SK-N-MC (cell line): ENCODE measurements around the gene TUNAR.
"Not testable (repeated sequence)": the region's sequence is repeated elsewhere in the genome, so short reads cannot be mapped to it uniquely, and the experiment has no call there.

ENCODE experiments used
- DNase-seq: peaks from one replicate; pipeline ENCODE4 v3.0.0-alpha.2; 2011; ENCODE audit warnings: low read depth, low spot score
- H3K27ac ChIP-seq: fragments of 200-600 bp; sonication (generic); 2 replicates; pipeline ENCODE4 v1.5.1; 2016; ENCODE audit warnings: mixed run types
- H3K36me3 ChIP-seq: fragments of 200-600 bp; sonication (generic); 2 replicates; pipeline ENCODE4 v1.6.1; 2017; ENCODE audit warnings: antibody characterized with exemption, low read length, mixed read lengths; ENCODE audit not compliant: insufficient read depth
- H3K4me3 ChIP-seq: fragments of 200-600 bp; sonication (generic); 2 replicates; pipeline ENCODE4 v1.5.1; 2016
- H3K9ac ChIP-seq: fragments of 200-600 bp; sonication (generic); 2 replicates; pipeline ENCODE4 v1.8.0; 2017; ENCODE audit warnings: mixed run types, mixed read lengths; ENCODE audit not compliant: insufficient read length
- H3K9me3 ChIP-seq: fragments of 200-600 bp; sonication (generic); 2 replicates; pipeline ENCODE4 v1.6.1; 2017; ENCODE audit warnings: low read depth, mild to moderate bottlenecking, antibody characterized with exemption, low read length, moderate library complexity, mixed read lengths
- EZH2 ChIP-seq: fragments of 200-600 bp; sonication (generic); IDR thresholded peaks from one replicate; pipeline ENCODE4 v1.6.1; 2017; ENCODE audit warnings: antibody characterized with exemption
- FOXP2 ChIP-seq: optimal IDR thresholded peaks from 2 replicates; pipeline ENCODE3; 2011; ENCODE audit warnings: mild to moderate bottlenecking, moderate library complexity; ENCODE audit not compliant: insufficient read depth; ENCODE audit errors: extremely low read length, control extremely low read depth
- POLR2AphosphoS5 ChIP-seq: IDR thresholded peaks from 2 replicates; pipeline ENCODE4 v1.6.1; 2012; ENCODE audit warnings: mild to moderate bottlenecking, low read depth, low read length, borderline replicate concordance

TUNAR gene

DNA sequence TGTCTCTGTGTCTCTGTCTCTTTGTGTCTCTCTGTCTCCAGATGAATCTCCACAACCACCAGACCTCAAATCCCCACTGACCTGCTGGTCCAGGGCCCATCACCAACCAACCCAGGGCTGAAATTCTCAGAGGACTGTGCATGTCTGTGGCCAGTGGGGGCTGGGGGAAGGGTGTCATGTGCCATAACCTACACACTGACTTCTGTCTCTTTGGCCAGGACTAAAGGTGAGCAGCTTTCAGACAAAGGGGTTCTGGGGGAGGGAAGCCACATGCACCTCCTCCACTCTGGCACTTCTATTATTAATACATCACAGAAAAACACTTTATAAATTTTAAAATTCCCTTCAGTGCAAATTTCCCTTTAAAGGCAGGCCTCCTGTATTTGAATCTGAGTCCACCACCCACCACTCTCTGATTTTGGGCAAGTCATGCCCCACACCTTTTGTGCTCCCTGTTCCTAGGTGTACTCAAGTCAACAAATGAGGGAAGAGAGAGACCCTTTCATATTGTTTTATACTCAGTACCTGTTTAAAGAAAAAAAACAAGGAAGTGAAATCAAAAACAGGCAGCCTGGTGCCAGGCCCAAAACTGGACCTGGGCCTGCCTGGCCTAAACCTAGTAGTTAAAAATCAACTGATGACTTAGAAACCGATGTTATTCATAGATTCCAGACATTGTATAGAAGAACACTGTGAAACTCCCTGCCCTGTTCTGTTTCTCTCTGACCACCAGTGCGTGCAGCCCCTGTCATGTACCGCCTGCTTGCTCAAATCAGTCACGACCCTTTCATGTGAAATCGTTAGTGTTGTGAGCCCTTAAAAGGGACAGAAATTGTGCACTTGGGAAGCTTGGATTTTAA is 80.2 kb downstream of the TUNAR start:
- Histone ChIP-seq H3K27ac (no peak overlapping the region), H3K4me3 (no peak overlapping the region)

DNA sequence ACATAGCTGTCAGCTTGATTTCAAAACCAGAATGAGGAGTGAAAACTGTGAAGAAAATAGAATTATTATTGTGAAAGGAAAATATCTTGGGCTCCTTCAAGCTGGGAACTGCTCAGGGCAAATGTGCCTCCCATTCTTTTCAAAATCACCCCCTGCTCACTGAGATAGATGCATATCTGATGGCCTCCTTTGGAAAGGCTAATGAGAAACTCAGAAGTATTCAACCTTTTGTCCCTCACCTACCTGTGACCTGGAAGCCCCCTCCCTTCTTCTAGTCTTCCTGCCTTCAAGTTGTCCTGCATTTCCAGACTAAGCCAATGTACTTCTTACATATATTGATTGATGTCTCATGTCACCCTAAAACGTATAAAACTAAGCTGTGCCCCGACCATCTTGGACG is 81.5 kb downstream of the TUNAR start:
- Histone ChIP-seq H3K9me3 (no peaks in the 10 kb centered on the region), H3K27ac (no peak overlapping the region), H3K36me3 (no peaks in the 10 kb centered on the region), H3K9ac (no peak overlapping the region), H3K4me3 (no peak overlapping the region)
- TF ChIP-seq FOXP2 (no peak), POLR2AphosphoS5 (no peak), EZH2 (no peak)
- DNase-seq, result no peak

More for the DNA sequence above, 80.2 kb downstream of the TUNAR start:
- H3K36me3 ChIP-seq, result no peaks in the 10 kb centered on the region
- no peaks in the 10 kb centered on the region for H3K9me3 ChIP-seq
- no peak for DNase-seq
- no peak for TF ChIP-seq POLR2AphosphoS5
- no peak for TF ChIP-seq EZH2
- no peak for TF ChIP-seq FOXP2
- no peak overlapping the region for H3K9ac ChIP-seq

DNA sequence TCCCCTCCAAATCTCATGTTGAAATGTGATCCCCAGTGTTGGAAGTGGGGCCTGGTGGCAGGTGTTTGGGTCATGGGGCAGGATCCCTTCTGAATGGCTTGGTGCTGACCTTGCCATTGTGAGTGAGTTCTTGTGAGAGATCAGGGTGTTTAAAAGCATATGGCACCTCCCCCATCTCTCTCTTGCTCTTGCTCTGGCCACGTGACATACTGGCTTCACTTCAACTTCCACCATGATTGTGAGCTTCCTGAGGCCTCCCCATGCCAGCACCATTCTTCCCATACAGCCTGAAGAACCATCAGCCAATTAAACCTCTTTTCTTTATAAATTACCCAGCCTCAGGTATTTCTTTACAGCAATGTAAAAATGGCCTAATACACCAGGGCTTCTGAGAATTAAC is 82.7 kb downstream of the TUNAR start:
- H3K27ac ChIP-seq, result no peak overlapping the region
- H3K9ac ChIP-seq, result no peak overlapping the region
- DNase-seq, result no peak
- no peaks in the 10 kb centered on the region for H3K36me3 ChIP-seq
- TF ChIP-seq FOXP2, result no peak
- no peak for TF ChIP-seq POLR2AphosphoS5
- TF ChIP-seq EZH2, result no peak
- H3K9me3 ChIP-seq, result no peaks in the 10 kb centered on the region
- no peak overlapping the region for H3K4me3 ChIP-seq

DNA sequence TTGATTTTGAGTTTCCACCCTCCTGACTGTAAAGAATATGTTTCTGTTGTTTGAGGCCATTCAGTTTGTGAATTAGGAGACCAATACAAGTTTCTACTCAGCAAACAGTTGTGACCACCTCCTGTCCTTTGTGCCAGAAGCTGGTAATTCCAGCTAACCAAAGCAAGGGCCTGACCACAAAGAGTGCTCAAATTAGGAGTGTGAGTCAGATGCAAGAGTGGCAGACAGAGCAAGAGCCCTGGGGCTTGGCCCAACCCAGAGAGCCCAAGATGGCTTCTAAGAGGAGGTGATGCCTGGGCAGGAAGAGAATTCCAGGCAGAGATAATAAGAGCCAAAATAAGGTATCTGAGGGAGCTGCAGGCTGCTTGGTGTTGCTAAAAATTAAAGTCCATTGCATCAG is 84.8 kb downstream of the TUNAR start:
- H3K9me3 ChIP-seq, result no peaks in the 10 kb centered on the region
- H3K36me3 ChIP-seq, result no peaks in the 10 kb centered on the region
- no peak overlapping the region for H3K27ac ChIP-seq
- no peak overlapping the region for H3K4me3 ChIP-seq
- H3K9ac ChIP-seq, result no peak overlapping the region
- TF ChIP-seq EZH2, result no peak
- no peak for TF ChIP-seq POLR2AphosphoS5
- no peak for TF ChIP-seq FOXP2
- no peak for DNase-seq

DNA sequence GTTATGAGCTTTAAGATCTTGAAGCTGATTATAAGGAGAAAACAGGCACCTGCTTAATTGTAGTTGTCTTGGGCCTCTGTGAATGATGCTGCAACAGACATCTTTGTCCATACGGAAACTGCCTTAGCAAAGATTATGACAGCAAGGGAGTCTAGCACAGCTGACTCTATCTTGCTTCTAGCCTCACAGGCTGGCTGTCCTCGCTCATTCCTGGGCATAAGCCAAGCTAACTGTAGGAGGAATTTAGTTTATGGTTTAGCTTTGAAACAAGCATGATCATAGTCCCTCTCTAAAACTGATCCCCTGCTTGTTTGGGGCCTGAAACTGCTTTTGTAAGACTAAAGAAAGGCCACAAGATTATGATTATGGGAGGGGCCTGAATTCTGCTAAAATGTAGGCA is 88.3 kb downstream of the TUNAR start:
- DNase-seq, result no peak
- no peak overlapping the region for H3K27ac ChIP-seq
- H3K9ac ChIP-seq, result no peak overlapping the region
- no peaks in the 10 kb centered on the region for H3K9me3 ChIP-seq
- TF ChIP-seq EZH2, result no peak
- no peak for TF ChIP-seq POLR2AphosphoS5
- TF ChIP-seq FOXP2, result no peak
- no peak overlapping the region for H3K4me3 ChIP-seq
- H3K36me3 ChIP-seq, result no peaks in the 10 kb centered on the region

DNA sequence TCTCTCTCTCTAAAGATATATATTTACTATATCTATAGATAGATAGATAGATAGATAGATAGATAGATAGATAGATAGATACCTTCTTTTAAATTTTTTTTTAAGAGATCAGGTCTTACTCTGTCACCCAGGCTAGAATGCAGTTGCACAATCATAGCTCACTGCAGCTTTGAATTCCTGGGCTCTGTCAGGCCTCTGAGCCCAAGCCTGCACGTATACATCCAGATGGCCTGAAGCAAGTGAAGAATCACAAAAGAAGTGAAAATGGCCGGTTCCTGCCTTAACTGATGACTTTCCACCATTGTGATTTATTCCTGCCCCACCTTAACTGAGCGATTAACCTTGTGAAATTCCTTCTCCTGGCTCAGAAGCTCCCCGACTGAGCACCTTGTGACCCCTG is 91.4 kb downstream of the TUNAR start:
- not testable (repeated sequence) for H3K27ac ChIP-seq, H3K9me3 ChIP-seq, H3K36me3 ChIP-seq, DNase-seq, H3K4me3 ChIP-seq, H3K9ac ChIP-seq
